Small intestine (tissue), 7 donors: ENCODE data around the gene SYTL3. TPM values are rescaled to one million over a fixed set of nuclear protein-coding genes. Genes with fewer than 3 reads are reported as not detected.
A peak's percentile ranks its signal among the peaks of the same experiment; 100 is the strongest.

Source experiments
- DNase-seq, 2 donors: peaks; one replicate each; pipeline versions ENCODE4 v3.0.0 to v3.0.0-alpha.2; 2013
- FAIRE-seq: peaks from 2 replicates; lab custom pipeline; 2012; peaks lifted over from hg19 to GRCh38; lab: Jason Lieb, UNC
- H3K27ac ChIP-seq, 3 donors: one replicate each; pipeline ENCODE4 v1.5.1; 2013; ENCODE audit warnings: low read length in 2 of 3, mild to moderate bottlenecking in 2 of 3, control low read depth in 1 of 3, inconsistent platforms in 1 of 3, low read depth in 1 of 3, moderate library complexity in 1 of 3
- H3K27me3 ChIP-seq, 3 donors: one replicate each; pipeline ENCODE4 v1.6.1; 2013; ENCODE audit warnings: low read length in 3 of 3, inconsistent platforms in 1 of 3; ENCODE audit not compliant: control insufficient read depth in 3 of 3, insufficient read depth in 3 of 3
- H3K36me3 ChIP-seq, 3 donors: one replicate each; pipeline ENCODE4 v1.6.1; 2013; ENCODE audit warnings: low read length in 3 of 3, inconsistent platforms in 1 of 3, low read depth in 1 of 3, mild to moderate bottlenecking in 1 of 3, moderate library complexity in 1 of 3; ENCODE audit not compliant: control insufficient read depth in 3 of 3, insufficient read depth in 2 of 3
- H3K4me1 ChIP-seq, 3 donors: one replicate each; pipeline ENCODE4 v1.6.1; 2013; ENCODE audit warnings: low read length in 2 of 3, inconsistent platforms in 1 of 3, low read depth in 1 of 3, mild to moderate bottlenecking in 1 of 3, moderate library complexity in 1 of 3; ENCODE audit not compliant: control insufficient read depth in 3 of 3, insufficient read depth in 2 of 3
- H3K4me3 ChIP-seq, 3 donors: one replicate each; pipeline ENCODE4 v1.5.1; 2013; ENCODE audit warnings: low read length in 3 of 3, control low read depth in 1 of 3, inconsistent platforms in 1 of 3, low read depth in 1 of 3, mild to moderate bottlenecking in 1 of 3, moderate library complexity in 1 of 3
- H3K9me3 ChIP-seq, 2 donors: one replicate each; pipeline ENCODE4 v1.6.1; 2013; ENCODE audit warnings: low read depth in 1 of 2, low read length in 1 of 2; ENCODE audit not compliant: control insufficient read depth in 2 of 2, insufficient read depth in 1 of 2
- WGBS, 3 donors: extraction: QIAGEN DNeasy Blood & Tissue Kit; methylation state at CpG; one replicate each; pipeline ENCODE4 v1.1.7; 2013; 5-methylcytosine and 5-hydroxymethylcytosine counted together
- polyA plus RNA-seq, 4 donors: library from polyadenylated mRNA; stranded (reverse) in 3 of 4; unstranded in 1 of 4; fragments of 200-250 nt in 3 of 4; fragments of 120-200 nt in 1 of 4; gene quantifications; one replicate each; pipeline versions ENCODE4 v1.2.1 to v1.2.3, GENCODE V29; 2013
- donor health status: healthy with polysubstance abuse.
- donor health status: control.
- donor health status: control.
- donor health status: Bipolar disorder and iron deficiency.
- donor health status: healthy.

The SYTL3 gene
- polyA plus RNA-seq, 4 donors, result 2.9 to 5.7 (median 4.4) TPM

DNA sequence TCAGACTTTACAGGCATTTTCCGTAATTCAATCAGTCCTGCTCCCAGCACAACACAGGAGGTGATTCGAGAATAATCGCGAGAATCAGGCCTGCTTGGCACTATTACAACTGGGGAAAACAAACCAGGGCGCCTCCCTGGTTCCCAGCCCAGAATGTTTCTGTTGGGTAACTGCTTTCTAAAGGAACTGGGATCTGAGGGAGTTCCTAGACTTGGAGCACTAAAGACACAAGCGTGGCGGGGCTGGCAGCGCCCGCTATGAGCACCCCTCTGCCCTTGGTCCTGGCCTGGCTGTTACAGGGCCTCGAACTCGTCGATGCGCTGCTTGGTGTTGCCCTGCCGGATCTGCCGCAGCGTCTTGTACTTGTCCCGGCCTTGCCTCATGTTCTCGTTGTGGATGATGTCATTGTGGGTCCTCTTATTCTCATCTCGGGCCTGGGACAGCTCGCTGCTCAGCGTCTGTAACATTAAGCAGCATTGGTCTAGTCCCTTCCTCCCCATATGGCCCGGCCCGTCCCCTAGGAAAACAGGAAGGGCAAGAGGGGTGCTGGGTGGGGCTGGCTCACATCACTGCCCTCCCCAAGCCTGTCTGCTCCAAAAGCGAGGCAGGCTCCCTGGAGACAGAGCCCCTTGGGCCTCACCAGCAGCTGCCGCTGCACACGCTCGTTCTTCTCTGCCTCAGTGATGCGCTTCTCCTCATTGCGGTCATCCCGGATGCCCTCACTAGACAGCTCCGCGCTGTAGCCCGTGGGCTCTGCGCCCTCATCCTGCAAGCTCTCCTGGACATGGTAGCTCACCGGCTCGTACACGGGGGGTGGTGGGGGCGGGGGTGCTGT lies 117.0 kb downstream of the SYTL3 start:
- H3K9me3 ChIP-seq, result peaks cover 0 to 10% of the 10 kb centered on the region in 2 donors
- H3K27ac ChIP-seq, result no peak overlapping the region
- WGBS, 3 donors, result 92 to 94% (median 93%) methylated on average over 38 of the region's 38 CpGs
- FAIRE-seq, result no peak
- H3K4me3 ChIP-seq, result no peak overlapping the region
- H3K36me3 ChIP-seq, result peaks cover 24 to 88% (median 52%) of the 10 kb centered on the region in 3 donors
- peaks cover 0 to 24% (median 0%) of the 10 kb centered on the region in 3 donors for H3K4me1 ChIP-seq
- H3K27me3 ChIP-seq, result no peaks in the 10 kb centered on the region
- DNase-seq, result no peak

DNA sequence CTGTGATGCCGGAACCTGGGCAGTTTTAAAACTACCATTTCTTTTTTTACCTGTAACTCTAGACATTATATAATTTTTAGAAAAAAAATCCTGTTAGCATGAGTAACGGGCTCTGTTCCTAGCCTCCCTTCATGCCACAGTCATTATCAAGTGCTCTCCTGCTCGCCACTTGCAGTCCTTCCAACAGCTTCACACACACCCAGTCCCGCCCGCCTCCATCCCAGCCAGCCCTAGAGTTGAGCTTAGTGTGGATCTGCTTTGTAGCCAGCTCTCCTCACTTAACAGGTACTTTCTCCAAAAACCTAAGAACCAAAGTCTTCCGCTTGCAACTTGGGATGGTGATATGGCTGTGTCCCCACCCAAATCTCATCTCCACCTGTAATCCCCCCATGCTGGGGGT lies 117.9 kb downstream of the SYTL3 start:
- peaks cover 0 to 2% of the 10 kb centered on the region in 2 donors for H3K9me3 ChIP-seq
- peaks cover 0 to 30% (median 0%) of the 10 kb centered on the region in 3 donors for H3K4me1 ChIP-seq
- WGBS, 3 donors, result 86 to 94% (median 91%) methylated on average over 6 of the region's 6 CpGs
- H3K36me3 ChIP-seq, result peaks cover 26 to 96% (median 57%) of the 10 kb centered on the region in 3 donors
- no peak for FAIRE-seq
- H3K27me3 ChIP-seq, result no peaks in the 10 kb centered on the region
- H3K4me3 ChIP-seq, result no peak overlapping the region
- no peak for DNase-seq
- no peak overlapping the region for H3K27ac ChIP-seq

DNA sequence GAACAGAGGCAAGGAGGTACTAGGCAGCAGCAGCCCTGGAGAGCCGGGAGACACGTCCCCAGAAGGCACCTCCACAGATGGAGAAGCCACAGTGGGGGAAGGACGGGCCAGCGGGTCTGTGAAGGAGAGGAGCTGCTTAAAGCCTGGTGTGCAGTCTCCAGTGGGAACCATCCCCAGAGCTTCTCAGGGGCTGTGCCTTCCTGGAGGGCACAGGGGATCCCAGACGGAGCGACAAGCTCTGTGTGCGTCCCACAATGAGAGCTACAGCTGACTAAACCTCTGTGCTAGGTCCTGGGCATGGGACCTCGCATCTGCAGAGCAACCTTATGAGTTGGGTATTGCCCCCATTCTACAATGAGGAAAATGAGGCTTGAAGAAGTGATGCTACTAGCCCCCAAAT lies 118.6 kb downstream of the SYTL3 start:
- DNase-seq (no peak), FAIRE-seq (no peak)
- Histone ChIP-seq H3K9me3 (no peaks in the 10 kb centered on the region), H3K27me3 (no peaks in the 10 kb centered on the region), H3K36me3 (peaks cover 26 to 97% (median 59%) of the 10 kb centered on the region in 3 donors), H3K27ac (no peak overlapping the region), H3K4me1 (peaks cover 0 to 30% (median 0%) of the 10 kb centered on the region in 3 donors), H3K4me3 (no peak overlapping the region)
- 87 to 92% (median 89%) methylated on average over 8 of the region's 8 CpGs for WGBS, 3 donors

DNA sequence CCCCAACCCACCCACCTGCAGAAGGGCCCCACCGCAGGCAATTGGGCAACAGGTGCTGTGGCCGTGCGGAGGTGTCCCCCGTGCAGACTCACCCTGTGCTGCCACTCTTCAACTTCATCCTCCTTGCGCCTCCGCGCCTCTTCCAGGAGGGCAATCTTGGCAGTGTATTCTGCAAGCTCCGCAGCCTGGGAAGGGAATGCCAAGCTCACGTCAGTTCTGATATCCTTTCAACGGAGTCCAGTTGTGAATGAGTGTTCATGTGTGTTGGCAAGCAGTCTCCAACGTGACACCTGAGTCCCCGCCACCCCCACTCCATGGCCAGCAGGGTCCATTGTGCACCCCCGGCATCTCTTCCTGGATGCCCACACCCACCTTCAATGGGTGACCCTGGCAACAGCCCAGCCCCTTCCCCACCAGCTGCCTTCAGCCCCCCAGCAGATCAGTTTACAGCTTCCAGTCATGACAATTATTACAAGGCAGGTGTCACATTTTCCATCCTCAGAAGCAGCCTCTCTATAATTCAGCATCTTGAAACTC lies 119.4 kb downstream of the SYTL3 start:
- peaks cover 0 to 33% (median 0%) of the 10 kb centered on the region in 3 donors for H3K4me1 ChIP-seq
- WGBS, 3 donors, result 91 to 95% (median 92%) methylated on average over 13 of the region's 13 CpGs
- H3K27ac ChIP-seq, result no peak overlapping the region
- H3K27me3 ChIP-seq, result no peaks in the 10 kb centered on the region
- no peak overlapping the region for H3K4me3 ChIP-seq
- H3K9me3 ChIP-seq, result no peaks in the 10 kb centered on the region
- FAIRE-seq (no peak), DNase-seq (no peak)
- H3K36me3 ChIP-seq, result peaks cover 21 to 99% (median 62%) of the 10 kb centered on the region in 3 donors

DNA sequence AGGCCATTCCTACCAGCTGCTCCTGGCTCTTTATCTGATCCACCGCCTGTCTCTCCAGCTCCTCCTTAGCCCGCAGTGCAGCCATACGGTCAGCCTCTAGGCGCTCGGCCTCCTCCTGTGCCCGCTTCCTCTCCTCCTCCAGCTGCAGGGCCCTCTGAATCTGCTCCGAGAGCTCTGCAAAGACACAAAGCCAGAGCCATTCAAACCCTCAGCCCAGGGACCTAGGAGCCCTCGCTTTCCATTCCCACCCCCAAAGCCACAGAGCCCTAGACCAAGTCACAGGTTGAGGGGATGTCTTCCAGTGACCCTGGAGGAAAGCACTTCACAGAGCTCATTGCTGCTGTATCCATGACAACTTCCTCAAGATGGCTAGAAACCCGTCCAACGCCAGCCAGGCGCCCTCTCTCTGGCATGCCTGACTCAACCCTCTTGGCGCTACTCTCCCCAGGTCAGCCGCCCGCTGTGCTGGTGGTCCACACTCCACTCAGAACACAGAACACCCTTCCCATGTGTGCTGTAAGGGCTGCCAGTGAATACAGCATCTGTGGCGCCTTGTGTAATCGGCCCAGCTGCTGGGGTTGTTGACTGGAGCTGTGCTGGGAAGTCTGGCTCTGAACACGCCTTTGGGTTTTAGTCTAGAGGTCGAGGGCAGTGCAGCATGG lies 120.0 kb downstream of the SYTL3 start:
- H3K36me3 ChIP-seq, result peaks cover 20 to 96% (median 64%) of the 10 kb centered on the region in 3 donors
- H3K4me3 ChIP-seq, result no peak overlapping the region
- H3K27me3 ChIP-seq, result no peaks in the 10 kb centered on the region
- 89 to 94% (median 93%) methylated on average over 18 of the region's 18 CpGs for WGBS, 3 donors
- peaks cover 0 to 34% (median 0%) of the 10 kb centered on the region in 3 donors for H3K4me1 ChIP-seq
- DNase-seq (no peak), FAIRE-seq (no peak)
- no peaks in the 10 kb centered on the region for H3K9me3 ChIP-seq
- peak overlapping the region in 1 of 3 donors; percentile 22 for H3K27ac ChIP-seq

DNA sequence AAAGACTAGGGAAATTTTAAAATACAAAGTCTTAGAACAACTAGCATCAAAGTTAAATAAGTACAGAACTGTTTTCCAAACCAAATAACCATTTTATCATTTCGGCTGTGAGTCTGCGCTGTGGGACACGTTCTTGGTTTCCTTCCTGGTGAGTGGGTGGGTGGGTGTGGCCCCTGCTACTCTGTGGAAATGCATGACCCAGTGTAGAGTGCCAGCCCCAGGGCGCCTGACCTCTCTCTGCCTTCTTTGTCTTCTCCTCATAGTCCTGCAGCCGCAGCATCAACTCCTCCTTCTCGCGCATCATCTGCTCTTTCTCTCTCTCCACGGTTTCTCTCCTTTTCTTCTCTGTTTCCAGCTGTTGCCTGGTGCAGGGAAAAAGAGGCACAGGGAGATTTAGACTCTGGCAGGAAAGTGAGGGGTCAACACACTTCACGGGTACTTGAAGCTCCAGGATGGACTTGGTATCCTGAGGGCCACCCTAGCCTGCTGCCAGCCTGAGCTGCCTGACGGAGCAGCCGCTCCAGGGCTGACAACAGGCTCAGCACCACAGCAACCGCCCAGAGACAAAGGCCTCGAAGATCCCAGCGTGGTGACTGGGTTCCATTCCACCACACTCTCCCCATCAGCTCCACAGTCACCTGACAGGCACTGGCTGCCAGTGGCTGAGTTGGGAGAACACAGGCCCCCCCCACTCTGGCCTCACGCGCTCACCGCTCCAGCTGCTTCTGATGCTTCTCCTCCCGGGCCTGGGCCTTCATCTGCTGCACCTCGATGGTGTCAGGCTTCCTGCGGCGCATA lies 120.9 kb downstream of the SYTL3 start:
- DNase-seq (no peak), FAIRE-seq (no peak)
- peaks cover 23 to 92% (median 64%) of the 10 kb centered on the region in 3 donors for H3K36me3 ChIP-seq
- H3K4me3 ChIP-seq, result no peak overlapping the region
- H3K4me1 ChIP-seq, result peaks cover 0 to 34% (median 0%) of the 10 kb centered on the region in 3 donors
- no peaks in the 10 kb centered on the region for H3K9me3 ChIP-seq
- WGBS, 3 donors, result 77 to 78% (median 77%) methylated on average over 21 of the region's 21 CpGs
- no peaks in the 10 kb centered on the region for H3K27me3 ChIP-seq
- peak overlapping the region in 1 of 3 donors; percentile 22 for H3K27ac ChIP-seq

DNA sequence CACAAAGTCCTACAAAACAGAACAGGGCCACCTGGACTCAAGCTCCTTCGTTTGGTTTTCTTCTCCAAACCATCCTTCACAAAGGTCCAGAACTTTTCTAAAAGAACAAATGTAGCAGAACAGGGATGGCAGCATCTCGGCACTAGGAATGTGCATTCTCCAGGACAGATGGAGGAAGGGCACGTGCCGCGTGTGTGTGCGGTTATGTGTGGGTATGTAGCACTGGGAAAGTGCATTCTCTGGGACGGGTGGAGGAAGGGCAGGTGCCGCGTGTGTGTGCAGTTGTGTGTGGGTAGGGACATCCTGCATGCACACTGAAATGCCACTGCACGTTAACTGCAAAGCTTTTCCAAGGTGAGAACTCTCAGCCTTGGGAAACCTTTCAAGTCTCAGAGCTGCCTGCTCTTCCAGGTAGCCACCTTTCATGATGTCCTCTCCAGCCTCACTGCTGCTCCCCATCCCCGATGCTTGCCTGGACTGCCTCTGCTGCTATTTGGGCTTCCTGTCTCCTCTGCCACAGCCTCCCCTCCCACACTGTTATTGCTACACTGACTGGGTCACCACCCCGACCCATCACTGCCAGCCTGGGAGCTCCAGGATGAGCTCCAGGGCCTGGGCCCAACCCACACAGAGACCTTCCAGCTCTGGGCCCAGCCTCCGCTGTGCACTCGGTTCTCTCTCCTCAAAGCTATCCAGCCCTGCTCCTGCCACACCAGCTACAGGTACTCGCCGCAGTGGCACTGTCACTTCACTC lies 121.7 kb downstream of the SYTL3 start:
- peak overlapping the region in 2 of 3 donors; percentile 7 to 83 for H3K27ac ChIP-seq
- H3K4me3 ChIP-seq, result no peak overlapping the region
- H3K36me3 ChIP-seq, result peaks cover 27 to 90% (median 65%) of the 10 kb centered on the region in 3 donors
- WGBS, 3 donors, result 88 to 92% (median 89%) methylated on average over 16 of the region's 16 CpGs
- no peaks in the 10 kb centered on the region for H3K27me3 ChIP-seq
- peaks cover 0 to 34% (median 0%) of the 10 kb centered on the region in 3 donors for H3K4me1 ChIP-seq
- no peaks in the 10 kb centered on the region for H3K9me3 ChIP-seq
- FAIRE-seq, result no peak
- DNase-seq, result no peak
